Measurements from ENCODE around the gene MAPK9. TPM values are rescaled to one million over a fixed set of nuclear protein-coding genes. Genes with fewer than 3 reads are reported as not detected.

Gene MAPK9
- total RNA-seq, result 27.4 and 28.5 TPM in 2 replicates

DNA sequence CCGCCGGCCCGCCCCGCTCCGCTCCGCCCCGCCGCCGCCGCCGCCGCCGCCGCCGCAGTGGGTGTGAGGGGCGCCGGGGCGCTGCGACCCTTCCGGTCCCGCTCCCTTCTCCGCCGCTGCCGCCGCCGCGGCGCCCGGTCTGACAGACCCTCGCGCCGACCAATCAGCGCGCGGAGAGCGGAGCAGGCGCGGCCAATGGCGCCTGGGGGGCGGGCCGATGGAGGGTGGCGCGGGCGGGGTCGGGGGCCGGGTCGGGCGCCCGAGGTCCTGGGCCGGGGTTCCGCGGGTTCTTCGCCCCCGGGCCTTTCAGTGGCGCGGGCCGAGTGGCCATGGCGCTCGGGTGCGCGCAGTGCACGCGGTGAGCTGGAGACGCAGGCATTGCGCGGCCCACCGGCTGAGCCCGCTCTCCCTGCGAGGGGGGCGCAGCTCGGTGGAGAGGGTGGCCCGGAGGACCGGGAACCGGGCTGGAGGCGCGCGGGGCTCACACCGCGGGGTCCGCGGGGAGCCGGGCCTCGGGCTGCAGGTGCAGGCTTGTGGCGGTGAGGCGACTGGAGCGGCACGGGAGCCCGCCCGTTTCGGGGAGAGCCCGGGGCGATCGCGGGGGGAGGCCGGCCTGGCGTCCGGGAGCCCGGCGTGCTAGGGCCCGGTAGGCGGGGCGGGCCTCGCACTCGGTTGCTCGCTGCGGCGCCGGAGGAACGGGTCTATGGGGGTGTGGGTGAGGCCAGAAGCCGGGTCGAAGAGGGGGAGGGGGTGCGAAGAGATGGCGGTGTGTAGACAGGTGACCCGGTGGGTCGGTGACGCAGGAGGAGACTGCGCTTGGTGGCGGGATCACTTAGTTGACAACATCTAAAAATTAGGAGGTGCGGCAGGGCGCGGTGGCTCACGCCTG, at the start of gene MAPK9:
MAPK9 (minus strand) TSS at position 141 of the 889 bp plus-strand sequence. CDS start 11,522 bp downstream, outside the sequence.
- DNase-seq, result peak; percentile 85

DNA sequence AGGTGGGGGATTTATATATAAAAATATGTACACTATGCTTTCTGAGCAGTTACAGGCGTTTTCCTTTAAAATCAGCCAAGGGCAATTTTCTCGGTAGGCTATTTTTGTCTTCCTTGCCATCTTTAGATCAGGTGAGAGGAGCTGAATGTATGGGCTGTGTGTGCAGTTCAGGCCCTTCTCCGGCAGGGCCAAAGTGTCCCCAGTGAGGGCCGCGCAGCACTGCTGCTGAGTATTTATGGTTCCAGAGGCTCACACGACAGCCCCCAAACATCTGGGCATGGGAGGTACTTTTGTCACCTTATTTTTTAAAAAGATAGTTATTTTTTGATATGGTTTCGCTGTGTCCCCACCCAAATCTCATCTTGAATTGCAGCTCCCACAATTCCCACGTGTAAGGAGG, 49.7 kb upstream of the MAPK9 start:
- DNase-seq, result no peak

DNA sequence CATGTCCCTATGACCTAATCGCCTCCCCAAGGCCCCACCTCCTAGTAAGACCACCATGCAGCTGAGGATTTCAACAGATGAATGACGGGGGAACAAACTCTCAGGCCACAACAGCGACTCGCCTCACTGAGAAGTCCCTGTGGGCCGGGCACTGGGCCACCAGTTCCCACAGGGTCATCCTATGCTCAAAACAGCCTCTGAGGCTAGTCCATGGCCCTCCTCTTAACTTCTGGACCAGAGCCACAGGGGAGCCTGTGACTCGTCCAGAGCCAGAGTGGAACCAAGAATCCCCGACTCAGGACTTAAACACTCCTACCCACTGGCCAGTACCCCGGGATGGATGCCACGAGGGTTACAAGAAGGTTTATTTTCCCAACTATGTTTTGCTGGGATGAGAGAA, 49.0 kb upstream of the MAPK9 start:
- DNase-seq, result no peak

GRCh38 chr5:180339583-180340183, 47.8 kb upstream of the MAPK9 start:
- DNase-seq, result no peak

- no peak for DNase-seq
These were observed 46.3 kb upstream of the MAPK9 start for GRCh38 chr5:180338001-180338707.

DNA sequence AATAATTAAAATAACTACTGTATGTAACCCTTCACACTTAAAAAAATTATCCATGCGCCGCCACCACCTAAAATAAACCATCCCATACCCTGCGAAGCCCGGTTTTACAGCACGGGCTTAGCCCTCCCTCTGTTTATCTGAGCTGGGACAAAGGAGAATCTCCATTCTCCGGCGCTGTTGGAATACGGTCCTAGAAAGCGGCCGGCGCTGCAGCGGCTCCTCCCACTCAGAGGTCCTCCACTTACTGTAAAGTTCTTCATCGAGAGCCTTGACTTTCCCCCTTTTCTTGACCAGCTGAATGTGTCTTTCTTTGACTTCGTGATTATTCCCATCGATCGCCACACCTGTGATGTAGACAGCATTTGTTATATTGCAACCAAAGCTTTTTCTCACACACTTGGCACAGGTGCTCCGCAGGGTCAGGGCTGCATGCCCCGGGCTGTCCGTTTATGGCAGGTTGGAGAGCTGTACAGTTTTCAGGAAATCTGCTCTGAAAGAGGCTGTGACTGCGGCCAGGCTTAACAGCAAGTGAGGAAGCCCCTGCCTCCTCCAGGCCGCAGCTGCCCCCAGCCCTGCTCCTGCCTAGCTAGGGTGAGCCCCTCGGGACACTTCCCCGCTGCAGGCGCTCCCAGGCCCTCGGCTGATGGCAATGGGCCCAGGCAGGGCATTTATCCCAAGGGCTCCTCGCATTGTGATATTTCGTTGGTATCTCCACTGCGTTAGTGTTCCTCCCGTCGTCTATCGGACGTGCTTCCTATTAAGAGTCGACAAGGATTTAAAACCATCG, 44.5 kb upstream of the MAPK9 start:
- no peak for DNase-seq

- no peak for DNase-seq
These were observed 43.8 kb upstream of the MAPK9 start for GRCh38 chr5:180335614-180336233.

DNA sequence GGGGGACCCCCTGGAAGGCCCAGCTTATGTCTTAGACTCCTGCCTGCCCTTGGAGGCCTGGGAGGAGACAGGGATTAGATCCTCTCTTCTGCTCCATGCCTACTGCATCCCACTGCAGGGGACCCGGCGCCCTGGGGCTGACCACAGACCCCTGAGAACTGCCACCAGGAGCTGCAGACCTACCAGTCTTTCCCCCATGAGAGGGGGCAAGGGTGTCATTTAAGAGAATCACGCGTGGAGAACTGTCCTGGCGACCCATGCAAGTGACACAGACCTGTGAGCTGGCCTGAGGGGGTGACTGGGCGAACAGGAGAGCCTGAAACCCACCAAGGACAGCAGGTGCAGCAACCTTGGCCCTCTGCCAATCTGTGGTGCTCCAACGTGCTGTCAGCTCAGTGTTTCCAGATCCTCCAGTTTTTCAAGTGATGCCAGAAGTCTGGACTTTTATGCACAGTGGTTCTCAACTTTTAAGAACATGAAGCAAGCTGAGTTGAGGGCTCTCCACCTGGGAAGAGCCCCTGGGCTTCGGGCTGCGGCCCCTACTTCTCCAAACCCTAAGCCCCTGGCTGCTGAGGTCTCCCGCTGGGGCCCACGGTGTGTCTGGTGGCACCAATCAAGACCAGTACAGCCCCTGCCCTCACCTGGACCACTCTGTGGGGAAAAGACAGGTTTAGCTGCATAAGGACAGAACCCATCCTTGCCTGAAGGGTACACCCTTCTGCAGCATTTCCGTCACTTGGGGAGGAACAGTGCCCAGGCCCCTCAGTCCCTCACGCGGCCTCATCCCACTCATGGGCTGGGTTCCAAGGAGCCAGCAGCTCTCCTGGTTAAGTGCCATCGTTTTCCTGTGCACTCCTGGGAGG, 43.1 kb upstream of the MAPK9 start:
- DNase-seq, result no peak

GRCh38 chr5:180334176-180334575, 42.3 kb upstream of the MAPK9 start:
- no peak for DNase-seq

DNA sequence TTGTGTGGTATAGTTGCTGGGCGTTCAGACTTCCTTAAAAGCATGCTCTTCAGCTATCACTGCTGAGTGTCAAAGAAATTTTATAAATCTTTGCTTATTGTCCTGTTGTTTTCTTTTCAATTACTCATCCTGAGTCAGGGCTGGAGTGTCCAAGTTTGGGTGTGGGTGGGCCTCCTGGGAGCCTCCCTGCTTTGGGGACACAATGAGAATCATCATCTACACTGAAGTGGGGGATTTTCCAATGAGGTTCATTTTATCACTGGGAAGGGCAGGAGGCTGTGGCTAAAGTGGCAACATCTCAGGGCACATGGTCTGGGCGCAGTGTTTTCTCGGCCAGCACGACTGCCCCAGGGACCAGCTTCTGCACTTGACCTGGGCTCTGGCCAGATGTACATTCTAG, 41.8 kb upstream of the MAPK9 start:
- DNase-seq, result peak; percentile 24

GRCh38 chr5:180332861-180333260, 41.0 kb upstream of the MAPK9 start:
- DNase-seq, result no peak

DNA sequence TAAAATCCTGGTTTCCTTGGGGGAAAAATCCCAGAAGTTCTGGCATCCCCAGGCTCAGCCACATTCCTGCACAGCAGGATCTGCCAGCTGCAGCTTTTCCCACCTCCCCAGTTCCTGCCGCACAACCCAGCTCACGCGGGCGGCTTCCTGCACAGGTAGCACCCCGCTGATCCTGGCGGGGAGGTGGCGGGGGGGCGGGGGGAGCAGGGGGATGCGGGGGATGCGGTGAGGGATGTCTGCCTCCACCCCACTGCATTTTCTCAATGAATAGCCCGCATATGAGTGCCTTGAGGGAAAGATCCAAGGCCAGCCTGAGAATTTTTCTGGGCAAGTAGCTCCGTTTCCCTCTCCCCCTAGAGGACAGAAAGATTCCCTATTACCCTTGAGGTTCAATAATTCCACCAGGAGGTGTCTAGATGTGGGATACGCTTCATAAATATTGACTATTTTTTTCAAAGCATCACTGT, 40.2 kb upstream of the MAPK9 start:
- DNase-seq, result no peak

- DNase-seq, result no peak
These were observed 39.7 kb upstream of the MAPK9 start for GRCh38 chr5:180331647-180331950.

DNA sequence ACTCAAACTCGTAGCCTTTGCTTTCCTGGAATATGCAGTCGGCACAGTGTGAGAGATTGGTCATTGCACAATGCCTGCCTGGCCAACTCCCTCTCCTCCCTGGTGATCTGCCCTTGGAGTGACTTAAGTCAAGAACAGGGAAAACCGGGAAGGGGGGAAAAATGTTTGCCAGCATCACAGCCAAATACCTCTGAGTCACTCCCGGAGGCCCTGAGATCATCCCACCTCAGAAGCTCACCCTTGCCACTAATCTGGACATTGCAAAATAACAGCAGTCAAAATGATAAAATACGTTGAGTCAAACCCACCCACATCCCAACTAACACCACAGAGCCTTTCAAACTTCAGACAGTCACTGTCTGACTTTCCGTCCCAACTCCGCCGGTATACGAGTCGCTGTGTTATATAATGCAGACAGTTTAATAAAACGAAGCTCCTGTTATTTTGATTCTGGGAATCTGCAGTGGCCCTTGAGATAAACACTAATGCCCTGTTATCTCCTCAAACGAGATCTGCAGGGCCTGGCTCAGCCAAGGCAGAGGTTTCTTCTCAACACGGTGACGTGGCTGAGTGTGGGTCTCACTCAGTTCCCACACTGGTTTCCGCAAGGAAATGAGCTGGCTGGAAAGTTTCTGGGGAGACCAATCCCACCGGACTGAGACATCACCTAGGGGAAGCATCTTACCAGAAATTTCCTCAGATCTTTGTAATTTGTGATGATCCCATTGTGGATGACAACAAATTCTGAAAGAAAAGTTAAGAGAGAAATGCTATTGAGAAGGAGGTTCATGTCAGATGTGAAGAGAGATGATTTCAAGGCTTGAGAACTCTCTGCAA, 39.1 kb upstream of the MAPK9 start:
- DNase-seq, result peak; percentile 53

GRCh38 chr5:180330270-180330648, 38.4 kb upstream of the MAPK9 start:
- DNase-seq, result no peak

- DNase-seq, result no peak
These were observed 37.9 kb upstream of the MAPK9 start for GRCh38 chr5:180329606-180330269.

DNA sequence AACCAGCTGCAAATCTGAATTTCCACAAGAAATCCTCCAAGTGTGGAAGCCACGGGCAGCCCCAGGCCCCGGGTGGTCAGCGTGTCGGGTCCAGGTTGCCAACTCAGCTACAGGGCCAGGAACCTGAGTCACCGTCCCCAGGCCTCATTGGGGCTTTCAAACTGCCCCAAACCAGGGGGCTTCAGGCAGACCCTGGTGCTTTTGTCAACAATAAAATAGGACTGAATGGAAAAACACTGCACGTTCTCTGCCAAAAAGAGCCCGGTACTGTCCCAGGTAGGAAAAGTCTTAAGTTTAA, 37.2 kb upstream of the MAPK9 start:
- no peak for DNase-seq

GRCh38 chr5:180328296-180329137, 36.6 kb upstream of the MAPK9 start:
- DNase-seq, result peak; percentile 89

GRCh38 chr5:180326989-180327565, 35.2 kb upstream of the MAPK9 start:
- no peak for DNase-seq

All from dermis blood vessel endothelial cell (primary cell).